DOHH2 (cell line): ENCODE data around the gene EPB41L4B.

Experiments used
- CTCF ChIP-seq: fragments of 200-600 bp; sonication (generic); IDR thresholded peaks from one replicate; pipeline ENCODE4 v1.5.1; 2014; ENCODE audit warnings: antibody characterized with exemption, mild to moderate bottlenecking, low read depth, low read length; ENCODE audit not compliant: poor library complexity, severe bottlenecking
- EZH2phosphoT487 ChIP-seq: fragments of 200-600 bp; sonication (generic); IDR thresholded peaks from 2 replicates; pipeline ENCODE4 v1.6.1; 2017; ENCODE audit warnings: borderline replicate concordance, mild to moderate bottlenecking, antibody characterized with exemption, low read length, moderate library complexity, mixed read lengths

GRCh38 chr9:109274884-109275730 is 45.8 kb downstream of the EPB41L4B start:
- no peak for TF ChIP-seq CTCF
- no peak for TF ChIP-seq EZH2phosphoT487
